PFSK-1 (cell line): ENCODE measurements around the gene BTAF1.

Experiments
- FOXP2 ChIP-seq: optimal IDR thresholded peaks from 2 replicates; pipeline ENCODE3; 2011; ENCODE audit warnings: borderline replicate concordance, control low read depth, inconsistent platforms; ENCODE audit not compliant: insufficient read depth; ENCODE audit errors: extremely low read length, extremely low read depth
- POLR2AphosphoS5 ChIP-seq: IDR thresholded peaks from 2 replicates; pipeline ENCODE4 v1.6.1; 2012; ENCODE audit warnings: low read depth, mild to moderate bottlenecking, control low read depth, low read length, moderate library complexity
- REST ChIP-seq, 2 experiments: IDR thresholded peaks; 2 replicates each; pipeline versions ENCODE4 v1.6.1 to v1.8.0; 2011 to 2012; ENCODE audit warnings: low read depth in 2 of 2, low read length in 2 of 2, control low read depth in 1 of 2, inconsistent platforms in 1 of 2, mild to moderate bottlenecking in 1 of 2, moderate library complexity in 1 of 2; ENCODE audit not compliant: insufficient read depth in 1 of 2
- SIN3A ChIP-seq: IDR thresholded peaks from 2 replicates; pipeline ENCODE4 v1.6.1; 2012; ENCODE audit warnings: mild to moderate bottlenecking, low read length, moderate library complexity, borderline replicate concordance; ENCODE audit not compliant: insufficient read depth
- TAF1 ChIP-seq: IDR thresholded peaks from 2 replicates; pipeline ENCODE4 v1.6.1; 2012; ENCODE audit warnings: low read length, control low read depth, borderline replicate concordance; ENCODE audit not compliant: insufficient read depth

Gene BTAF1

DNA sequence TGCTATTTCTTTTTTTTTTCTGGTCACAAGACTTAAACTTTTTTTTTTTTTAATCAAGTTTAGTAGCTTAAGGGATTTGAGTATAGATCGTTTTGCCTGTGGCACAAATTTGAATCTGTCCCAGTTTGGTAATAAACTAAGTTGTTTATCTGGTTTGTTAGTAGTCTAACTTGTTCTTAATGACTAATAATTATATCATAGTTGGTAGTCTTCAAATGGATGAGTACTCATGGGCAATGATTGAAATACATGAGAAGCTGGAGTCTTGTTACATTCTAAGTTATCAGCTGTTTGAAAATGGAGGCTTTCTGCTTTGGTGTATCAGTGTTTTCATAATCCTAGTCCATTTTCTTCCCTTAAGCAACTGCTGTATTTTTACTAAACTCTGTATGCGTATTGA lies 12.3 kb downstream of the BTAF1 start:
- TF ChIP-seq SIN3A = no peak
- TF ChIP-seq TAF1 = no peak
- no peak for TF ChIP-seq POLR2AphosphoS5
- no peak for TF ChIP-seq REST (IDR thresholded peaks at IDR 0.05; ENCODE audit: insufficient read depth in 1 of 2, low read depth in 2 of 2, low read length in 2 of 2)
- TF ChIP-seq FOXP2 = no peak

GRCh38 chr10:91939653-91940052 lies 16.1 kb downstream of the BTAF1 start:
- TF ChIP-seq SIN3A = no peak
- TF ChIP-seq REST (IDR thresholded peaks at IDR 0.05; ENCODE audit: insufficient read depth in 1 of 2, low read depth in 2 of 2, low read length in 2 of 2) = no peak
- TF ChIP-seq FOXP2 = no peak
- no peak for TF ChIP-seq POLR2AphosphoS5
- TF ChIP-seq TAF1 = no peak

DNA sequence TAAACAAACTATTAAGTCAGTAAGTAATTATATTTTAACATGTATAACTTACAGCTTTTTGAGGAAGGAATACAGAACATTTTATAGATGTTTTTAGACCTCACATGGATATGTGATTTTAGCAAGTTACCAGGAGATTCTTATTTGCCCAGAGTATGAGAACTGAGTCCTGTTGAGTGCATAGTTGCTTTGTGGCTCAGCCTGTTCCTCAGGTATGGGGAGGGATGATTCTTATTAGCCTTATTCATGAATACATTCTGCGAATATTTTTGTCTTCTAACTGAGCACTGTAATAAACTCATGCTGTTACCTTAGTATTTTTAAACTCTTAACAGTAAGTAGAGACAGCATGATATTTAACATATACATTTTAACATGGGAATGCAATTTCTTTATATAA lies 17.9 kb downstream of the BTAF1 start:
- TF ChIP-seq TAF1 = no peak
- no peak for TF ChIP-seq SIN3A
- no peak for TF ChIP-seq FOXP2
- no peak for TF ChIP-seq POLR2AphosphoS5
- no peak for TF ChIP-seq REST (IDR thresholded peaks at IDR 0.05; ENCODE audit: insufficient read depth in 1 of 2, low read depth in 2 of 2, low read length in 2 of 2)

GRCh38 chr10:91944880-91945630 lies 21.5 kb downstream of the BTAF1 start:
- TF ChIP-seq SIN3A (no peak), FOXP2 (no peak), REST (IDR thresholded peaks at IDR 0.05; ENCODE audit: insufficient read depth in 1 of 2, low read depth in 2 of 2, low read length in 2 of 2) (no peak), POLR2AphosphoS5 (no peak), TAF1 (no peak)
